Hepatocyte (in vitro differentiated cells): ENCODE results near the gene NEK4. TPM values are rescaled to one million over a fixed set of nuclear protein-coding genes. Genes with fewer than 3 reads are reported as not detected.

Experiments
- DNase-seq: peaks from one replicate; pipeline ENCODE4 v3.0.0-alpha.2; 2016; ENCODE audit warnings: low spot score
- H2AFZ ChIP-seq: fragments of 200-600 bp; sonication (generic); 2 replicates; pipeline ENCODE4 v1.6.0; 2016; ENCODE audit warnings: antibody characterized with exemption, mild to moderate bottlenecking
- H3K27ac ChIP-seq: fragments of 200-600 bp; sonication (generic); 2 replicates; pipeline ENCODE4 v1.5.1; 2016; ENCODE audit warnings: mild to moderate bottlenecking
- H3K27me3 ChIP-seq: fragments of 200-600 bp; sonication (generic); 2 replicates; pipeline ENCODE4 v1.6.1; 2016
- H3K36me3 ChIP-seq: fragments of 200-600 bp; sonication (generic); replicated peaks from 2 replicates; pipeline ENCODE4 v1.5.1; 2016; ENCODE audit warnings: low read depth; ENCODE audit not compliant: insufficient read depth
- H3K4me1 ChIP-seq: fragments of 200-600 bp; sonication (generic); 2 replicates; pipeline ENCODE4 v1.5.1; 2016; ENCODE audit warnings: mild to moderate bottlenecking, moderate library complexity; ENCODE audit not compliant: insufficient read depth
- H3K4me2 ChIP-seq: fragments of 200-600 bp; sonication (generic); 2 replicates; pipeline ENCODE4 v1.6.0; 2016
- H3K4me3 ChIP-seq: fragments of 200-600 bp; sonication (generic); 2 replicates; pipeline ENCODE4 v1.5.1; 2016; ENCODE audit warnings: mild to moderate bottlenecking
- H3K79me2 ChIP-seq: fragments of 200-600 bp; sonication (generic); 2 replicates; pipeline ENCODE4 v1.6.0; 2017; ENCODE audit warnings: mild to moderate bottlenecking
- H3K9me2 ChIP-seq: fragments of 200-600 bp; sonication (generic); replicated peaks from 2 replicates; pipeline ENCODE4 v1.6.0; 2017; ENCODE audit warnings: mild to moderate bottlenecking; ENCODE audit not compliant: insufficient read depth
- H3K9me3 ChIP-seq: fragments of 200-600 bp; sonication (generic); 2 replicates; pipeline ENCODE4 v1.5.1; 2016; ENCODE audit warnings: low read depth, mild to moderate bottlenecking
- H4K20me1 ChIP-seq: fragments of 200-600 bp; sonication (generic); 2 replicates; pipeline ENCODE4 v1.6.0; 2016; ENCODE audit warnings: mild to moderate bottlenecking; ENCODE audit not compliant: insufficient read depth, poor library complexity, severe bottlenecking
- CTCF ChIP-seq: fragments of 200-600 bp; sonication (generic); IDR thresholded peaks from 2 replicates; pipeline ENCODE4 v1.5.1; 2016; ENCODE audit warnings: antibody characterized with exemption, mild to moderate bottlenecking; ENCODE audit not compliant: poor library complexity
- EZH2 ChIP-seq: fragments of 200-600 bp; sonication (generic); IDR thresholded peaks from 2 replicates; pipeline ENCODE4 v1.6.1; 2016; ENCODE audit warnings: antibody characterized with exemption, mild to moderate bottlenecking, borderline replicate concordance
- EZH2phosphoT487 ChIP-seq: fragments of 200-600 bp; sonication (generic); IDR thresholded peaks from one replicate; pipeline ENCODE4 v1.6.1; 2018; ENCODE audit warnings: antibody characterized with exemption, mild to moderate bottlenecking, low read depth, moderate library complexity; ENCODE audit not compliant: unreplicated experiment, severe bottlenecking
- whole genome bisulfite sequencing: methylation state at CpG from one replicate; pipeline ENCODE4 v1.1.6; 2016; ENCODE audit warnings: low lambda C conversion rate; ENCODE audit errors: missing lambda C conversion rate; 5-methylcytosine and 5-hydroxymethylcytosine counted together
- polyA plus RNA-seq: library from polyadenylated mRNA; unstranded; fragments of >200 nt; fragmentation: Nextera tagmentation; extraction: Ambion mirVana; gene quantifications from 2 replicates; pipeline ENCODE4 v1.2.1, GENCODE V29; 2016
- total RNA-seq: library from RNA; depleted of rRNA; stranded (reverse); fragments of >200 nt; gene quantifications from 2 replicates; pipeline ENCODE4 v1.2.3, GENCODE V29; 2014

Gene NEK4
- total and polyA plus RNA-seq, 2 experiments from 2014 or later, result 8.0 to 19.2 TPM

- peak overlapping the region; percentile 37 for H3K4me2 ChIP-seq
- H3K27ac ChIP-seq, result peak overlapping the region; percentile 63
- peak; percentile 41 for DNase-seq
Observed at GRCh38 chr3:52774901-52775864, 4.4 kb upstream of the NEK4 start.

GRCh38 chr3:52774066-52774713 lies 3.5 kb upstream of the NEK4 start:
- no peak overlapping the region for H3K4me2 ChIP-seq
- H2AFZ ChIP-seq, result no peak overlapping the region
- 90% methylated on average over 8 of the region's 8 CpGs for whole genome bisulfite sequencing
- no peaks in the 10 kb centered on the region for H3K36me3 ChIP-seq
- H3K27ac ChIP-seq, result no peak overlapping the region
- no peaks in the 10 kb centered on the region for H3K9me2 ChIP-seq
- TF ChIP-seq EZH2phosphoT487, result no peak
- TF ChIP-seq CTCF, result no peak
- no peak for TF ChIP-seq EZH2
- peaks cover 16% of the 10 kb centered on the region for H3K79me2 ChIP-seq
- H3K4me3 ChIP-seq, result no peak overlapping the region
- H3K9me3 ChIP-seq, result no peaks in the 10 kb centered on the region
- peaks cover 30% of the 10 kb centered on the region for H3K4me1 ChIP-seq
- H4K20me1 ChIP-seq, result no peaks in the 10 kb centered on the region
- H3K27me3 ChIP-seq, result no peaks in the 10 kb centered on the region
- no peak for DNase-seq

More at GRCh38 chr3:52774901-52775864, 4.4 kb upstream of the NEK4 start:
- no peaks in the 10 kb centered on the region for H3K9me3 ChIP-seq
- H3K4me1 ChIP-seq, result peaks cover 24% of the 10 kb centered on the region
- H3K36me3 ChIP-seq, result no peaks in the 10 kb centered on the region
- no peak overlapping the region for H2AFZ ChIP-seq
- 68% methylated on average over 6 of the region's 6 CpGs for WGBS
- H3K4me3 ChIP-seq, result no peak overlapping the region
- H3K9me2 ChIP-seq, result no peaks in the 10 kb centered on the region
- H3K27me3 ChIP-seq, result no peaks in the 10 kb centered on the region
- TF ChIP-seq EZH2phosphoT487, result no peak
- TF ChIP-seq EZH2, result no peak
- no peak for TF ChIP-seq CTCF
- no peaks in the 10 kb centered on the region for H4K20me1 ChIP-seq
- peaks cover 6% of the 10 kb centered on the region for H3K79me2 ChIP-seq

GRCh38 chr3:52773361-52774065 lies 2.8 kb upstream of the NEK4 start:
- Histone ChIP-seq H4K20me1 (no peaks in the 10 kb centered on the region), H3K9me3 (no peaks in the 10 kb centered on the region), H3K79me2 (peaks cover 23% of the 10 kb centered on the region), H3K27me3 (no peaks in the 10 kb centered on the region), H3K4me1 (peaks cover 30% of the 10 kb centered on the region), H3K27ac (no peak overlapping the region), H3K36me3 (no peaks in the 10 kb centered on the region), H3K4me3 (no peak overlapping the region), H3K9me2 (no peaks in the 10 kb centered on the region), H2AFZ (no peak overlapping the region), H3K4me2 (no peak overlapping the region)
- DNase-seq, result no peak
- 95% methylated on average over 13 of the region's 13 CpGs for WGBS
- TF ChIP-seq EZH2phosphoT487 (no peak), EZH2 (no peak), CTCF (no peak)
